Keratinocyte (primary cell): ENCODE results near the gene RCAN3. TPM values are rescaled to one million over a fixed set of nuclear protein-coding genes. Genes with fewer than 3 reads are reported as not detected.

Experiments used
- DNase-seq: peaks from one replicate; pipeline ENCODE4 v3.0.0-alpha.2; 2011; ENCODE audit warnings: low read depth, missing footprints, low spot score
- FAIRE-seq: peaks from 2 replicates; lab custom pipeline; 2011; peaks lifted over from hg19 to GRCh38; lab: Jason Lieb, UNC
- H2AFZ ChIP-seq: 2 replicates; pipeline ENCODE4 v1.6.0; 2012; ENCODE audit warnings: low read length, control low read depth, inconsistent platforms; ENCODE audit not compliant: control insufficient read depth
- H3K27ac ChIP-seq: 2 replicates; pipeline ENCODE4 v1.5.1; 2011; ENCODE audit warnings: low read length; ENCODE audit not compliant: control insufficient read depth, insufficient read depth
- H3K27me3 ChIP-seq: 3 replicates; pipeline ENCODE4 v1.6.0; 2011; ENCODE audit warnings: low read length; ENCODE audit not compliant: control insufficient read depth, insufficient read depth; ENCODE audit errors: extremely low read depth
- H3K36me3 ChIP-seq, 2 experiments: 2 replicates in 1 of 2; 3 replicates in 1 of 2; pipeline ENCODE4 v1.5.1; 2011; ENCODE audit warnings: low read length in 2 of 2, mild to moderate bottlenecking in 1 of 2; ENCODE audit not compliant: control insufficient read depth in 2 of 2, insufficient read depth in 2 of 2; ENCODE audit errors: extremely low read depth in 1 of 2
- H3K4me1 ChIP-seq: 3 replicates; pipeline ENCODE4 v1.5.1; 2011; ENCODE audit warnings: low read length; ENCODE audit not compliant: control insufficient read depth, insufficient read depth; ENCODE audit errors: extremely low read depth
- H3K4me2 ChIP-seq: 3 replicates; pipeline ENCODE4 v1.6.0; 2011; ENCODE audit warnings: low read depth, low read length; ENCODE audit not compliant: control insufficient read depth, insufficient read depth; ENCODE audit errors: extremely low read depth
- H3K4me3 ChIP-seq, 3 experiments: fragments of 200-600 bp in 1 of 3; sonication (generic) in 1 of 3; 2 replicates in 2 of 3; 3 replicates in 1 of 3; pipeline ENCODE4 v1.5.1; 2011 to 2016; ENCODE audit warnings: low read length in 3 of 3, mild to moderate bottlenecking in 3 of 3, control low read depth in 2 of 3, inconsistent platforms in 1 of 3, low read depth in 1 of 3, mixed read lengths in 1 of 3, mixed run types in 1 of 3, moderate library complexity in 1 of 3; ENCODE audit not compliant: control insufficient read depth in 2 of 3, insufficient read depth in 2 of 3; ENCODE audit errors: extremely low read depth in 1 of 3
- H3K79me2 ChIP-seq: 2 replicates; pipeline ENCODE4 v1.6.0; 2012; ENCODE audit warnings: low read length; ENCODE audit not compliant: control insufficient read depth, insufficient read depth
- H3K9ac ChIP-seq: 3 replicates; pipeline ENCODE4 v1.6.0; 2011; ENCODE audit warnings: low read length; ENCODE audit not compliant: control insufficient read depth, insufficient read depth; ENCODE audit errors: extremely low read depth
- H3K9me1 ChIP-seq: 3 replicates; pipeline ENCODE4 v1.6.0; 2011; ENCODE audit warnings: low read length; ENCODE audit not compliant: control insufficient read depth, insufficient read depth; ENCODE audit errors: extremely low read depth
- H3K9me3 ChIP-seq: 2 replicates; pipeline ENCODE4 v1.5.1; 2012; ENCODE audit warnings: low read depth, low read length; ENCODE audit not compliant: control insufficient read depth
- H4K20me1 ChIP-seq: 3 replicates; pipeline ENCODE4 v1.6.0; 2011; ENCODE audit warnings: low read length; ENCODE audit not compliant: control insufficient read depth, insufficient read depth; ENCODE audit errors: extremely low read depth
- EZH2 ChIP-seq: IDR thresholded peaks from one replicate; pipeline ENCODE4 v1.6.1; 2012; ENCODE audit warnings: inconsistent platforms, mild to moderate bottlenecking, low read length, moderate library complexity
- dilution Hi-C: fragments of 300-500 bp; cut with MboI; formaldehyde crosslinking; loops from one replicate; pipeline ENCODE4 v1.7.0; 2020; ENCODE audit warnings: low sequenced_read_pairs; ENCODE audit not compliant: extremely low pct_ligation_motif_present
- polyA plus RNA-seq, 5 experiments: library from polyadenylated mRNA; depleted of rRNA in 3 of 5; stranded (reverse) in 3 of 5; stranded (forward) in 1 of 5; unstranded in 1 of 5; fragments of >200 nt; gene quantifications; 1 replicate in 1 of 5; 2 replicates in 3 of 5; 3 replicates in 1 of 5; pipeline versions ENCODE4 v1.2.1 to v1.2.3, GENCODE V29; 2011 to 2012; ENCODE audit warnings: missing spikeins in 2 of 5, low read depth in 1 of 5, low replicate concordance in 1 of 5
- TF ChIP-seq, protein P1 (sequence below), 3 experiments: IDR thresholded peaks in 1 of 3; conservative IDR thresholded peaks in 1 of 3; optimal IDR thresholded peaks in 1 of 3; 2 replicates in 2 of 3; 3 replicates in 1 of 3; pipeline versions ENCODE3 to v1.5.1; 2011; ENCODE audit warnings: low read length in 3 of 3, mild to moderate bottlenecking in 3 of 3, moderate library complexity in 2 of 3, control low read depth in 1 of 3, inconsistent platforms in 1 of 3; ENCODE audit not compliant: insufficient read depth in 2 of 3; ENCODE audit errors: extremely low read depth in 1 of 3

RCAN3 gene
- polyA plus RNA-seq, 1 donor (not counting 4 experiments of a cell fraction or from before 2014, with no cell fraction given): 13.8 TPM

DNA sequence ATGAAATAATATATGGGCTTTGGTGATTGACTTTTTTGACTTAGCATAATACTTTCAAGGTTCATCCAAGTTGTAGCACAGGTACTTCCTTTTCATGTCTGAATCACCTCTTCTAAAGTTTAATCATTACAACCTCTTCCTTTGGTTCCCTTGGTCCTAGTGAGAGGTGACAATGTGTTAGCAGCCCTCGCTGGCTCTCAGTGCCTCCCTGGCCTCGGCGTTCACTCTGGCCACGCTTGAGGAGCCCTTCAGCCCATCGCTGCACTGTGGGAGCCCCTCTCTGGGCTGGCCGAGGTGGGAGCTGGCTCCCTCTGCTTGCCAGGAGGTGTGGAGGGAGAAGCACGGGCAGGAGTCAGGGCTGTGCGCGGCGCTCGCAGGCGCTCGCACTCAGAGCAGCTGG is 13.0 kb upstream of the RCAN3 start:
- no peak overlapping the region for H3K4me3 ChIP-seq
- no peak for TF ChIP-seq EZH2
- TF ChIP-seq, protein P1, sequence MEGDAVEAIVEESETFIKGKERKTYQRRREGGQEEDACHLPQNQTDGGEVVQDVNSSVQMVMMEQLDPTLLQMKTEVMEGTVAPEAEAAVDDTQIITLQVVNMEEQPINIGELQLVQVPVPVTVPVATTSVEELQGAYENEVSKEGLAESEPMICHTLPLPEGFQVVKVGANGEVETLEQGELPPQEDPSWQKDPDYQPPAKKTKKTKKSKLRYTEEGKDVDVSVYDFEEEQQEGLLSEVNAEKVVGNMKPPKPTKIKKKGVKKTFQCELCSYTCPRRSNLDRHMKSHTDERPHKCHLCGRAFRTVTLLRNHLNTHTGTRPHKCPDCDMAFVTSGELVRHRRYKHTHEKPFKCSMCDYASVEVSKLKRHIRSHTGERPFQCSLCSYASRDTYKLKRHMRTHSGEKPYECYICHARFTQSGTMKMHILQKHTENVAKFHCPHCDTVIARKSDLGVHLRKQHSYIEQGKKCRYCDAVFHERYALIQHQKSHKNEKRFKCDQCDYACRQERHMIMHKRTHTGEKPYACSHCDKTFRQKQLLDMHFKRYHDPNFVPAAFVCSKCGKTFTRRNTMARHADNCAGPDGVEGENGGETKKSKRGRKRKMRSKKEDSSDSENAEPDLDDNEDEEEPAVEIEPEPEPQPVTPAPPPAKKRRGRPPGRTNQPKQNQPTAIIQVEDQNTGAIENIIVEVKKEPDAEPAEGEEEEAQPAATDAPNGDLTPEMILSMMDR (optimal IDR thresholded peaks at IDR 0.05 in 1 of 3, IDR thresholded peaks at IDR 0.05 in 1 of 3, conservative IDR thresholded peaks at IDR 0.05 in 1 of 3; ENCODE audit: extremely low read depth in 1 of 3, insufficient read depth in 2 of 3, low read length in 3 of 3): no peak
- no peaks in the 10 kb centered on the region for H3K9me1 ChIP-seq
- H3K27ac ChIP-seq: no peak overlapping the region
- no peaks in the 10 kb centered on the region for H3K9me3 ChIP-seq
- H3K9ac ChIP-seq: no peak overlapping the region
- H3K4me1 ChIP-seq: no peaks in the 10 kb centered on the region
- H4K20me1 ChIP-seq: no peaks in the 10 kb centered on the region
- H2AFZ ChIP-seq: no peak overlapping the region
- FAIRE-seq (no peak), DNase-seq (no peak)
- H3K4me2 ChIP-seq: no peak overlapping the region
- dilution Hi-C loops: no loop called here
- H3K79me2 ChIP-seq: no peaks in the 10 kb centered on the region
- H3K36me3 ChIP-seq: no peaks in the 10 kb centered on the region
- peaks cover 4% of the 10 kb centered on the region for H3K27me3 ChIP-seq

DNA sequence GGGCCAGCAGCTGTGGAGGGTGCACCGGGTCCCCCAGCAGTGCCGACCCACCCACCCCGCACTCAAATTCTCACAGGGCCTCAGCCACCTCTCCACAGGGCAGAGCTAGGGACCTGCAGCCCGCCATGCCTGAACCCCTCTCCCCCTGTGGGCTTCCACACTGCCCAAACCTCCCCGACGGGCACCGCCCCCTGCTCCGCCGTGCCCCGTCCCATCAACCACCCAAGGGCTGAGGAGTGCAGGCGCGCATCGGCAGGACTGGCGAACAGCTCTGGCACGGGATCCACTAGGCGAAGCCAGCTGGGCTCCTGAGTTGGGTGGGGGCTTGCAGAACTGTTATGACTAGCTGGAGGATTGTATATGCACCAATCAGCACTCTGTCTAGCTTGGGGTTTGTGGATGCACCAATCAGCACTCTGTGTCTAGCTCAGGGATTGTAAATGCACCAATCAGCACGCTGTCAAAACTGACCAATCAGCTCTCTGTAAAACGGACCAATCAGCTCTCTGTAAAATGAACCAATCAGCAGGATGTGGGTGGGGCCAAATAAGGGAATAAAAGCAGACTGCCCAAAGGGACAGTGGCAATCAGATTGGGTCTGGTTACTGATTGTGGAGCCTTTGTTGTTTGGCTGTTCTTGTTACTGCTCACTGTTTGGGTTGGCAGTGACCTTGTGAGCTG is 12.4 kb upstream of the RCAN3 start:
- Histone ChIP-seq H3K4me1 (no peaks in the 10 kb centered on the region), H2AFZ (no peak overlapping the region), H3K9ac (no peak overlapping the region), H3K36me3 (no peaks in the 10 kb centered on the region), H3K4me3 (no peak overlapping the region), H3K4me2 (no peak overlapping the region), H3K9me3 (no peaks in the 10 kb centered on the region), H4K20me1 (no peaks in the 10 kb centered on the region), H3K79me2 (no peaks in the 10 kb centered on the region), H3K27ac (no peak overlapping the region), H3K27me3 (peaks cover 4% of the 10 kb centered on the region), H3K9me1 (no peaks in the 10 kb centered on the region)
- dilution Hi-C loops: no loop called here
- TF ChIP-seq EZH2: no peak
- TF ChIP-seq, protein P1 (optimal IDR thresholded peaks at IDR 0.05 in 1 of 3, IDR thresholded peaks at IDR 0.05 in 1 of 3, conservative IDR thresholded peaks at IDR 0.05 in 1 of 3; ENCODE audit: extremely low read depth in 1 of 3, insufficient read depth in 2 of 3, low read length in 3 of 3): no peak
- DNase-seq: no peak
- FAIRE-seq: no peak
